Suprapubic skin (tissue), 4 donors: ENCODE results near the gene MYO16. TPM values are rescaled to one million over a fixed set of nuclear protein-coding genes. Genes with fewer than 3 reads are reported as not detected.

Experiments
- DNase-seq, 2 donors: peaks; one replicate each; pipeline ENCODE4 v3.0.0-alpha.2; 2019; ENCODE audit warnings: low spot score in 2 of 2
- H3K27ac ChIP-seq: fragments of 200-600 bp; sonication (generic); one replicate; pipeline ENCODE4 v1.5.1; 2019
- H3K27me3 ChIP-seq: fragments of 200-600 bp; sonication (generic); one replicate; pipeline ENCODE4 v1.5.1; 2019
- H3K36me3 ChIP-seq: fragments of 200-600 bp; sonication (generic); one replicate; pipeline ENCODE4 v1.5.1; 2019
- H3K4me1 ChIP-seq: fragments of 200-600 bp; sonication (generic); one replicate; pipeline ENCODE4 v1.5.1; 2019
- H3K4me3 ChIP-seq: fragments of 200-600 bp; sonication (generic); one replicate; pipeline ENCODE4 v1.5.1; 2019; ENCODE audit warnings: mild to moderate bottlenecking
- H3K9me3 ChIP-seq: fragments of 200-600 bp; sonication (generic); one replicate; pipeline ENCODE4 v1.5.1; 2019
- EP300 ChIP-seq: sonication (generic); formaldehyde crosslinking; IDR thresholded peaks from one replicate; pipeline ENCODE4 v1.6.1; 2017; ENCODE audit warnings: antibody characterized with exemption
- POLR2A ChIP-seq, 2 donors: fragments of 450-650 bp; IDR thresholded peaks; one replicate each; pipeline ENCODE4 v1.6.1; 2017; ENCODE audit warnings: antibody characterized with exemption in 2 of 2, mild to moderate bottlenecking in 2 of 2, moderate library complexity in 2 of 2
- POLR2AphosphoS5 ChIP-seq, 3 donors: sonication (generic); formaldehyde crosslinking; IDR thresholded peaks; one replicate each; pipeline ENCODE4 v1.6.1; 2017; ENCODE audit warnings: antibody characterized with exemption in 3 of 3
- WGBS: methylation state at CpG from one replicate; pipeline ENCODE4 v1.1.5; 2018; 5-methylcytosine and 5-hydroxymethylcytosine counted together
- total RNA-seq, 4 donors: library from RNA; depleted of rRNA; stranded (reverse); fragments of >200 nt; gene quantifications; one replicate each; pipeline ENCODE4 v1.1.0, GENCODE V29; 2016
- TF ChIP-seq, protein P1 (sequence below), 2 donors: fragments of 200-600 bp in 1 of 2; fragments of 450-650 bp in 1 of 2; sonication (generic) in 1 of 2; IDR thresholded peaks; one replicate each; pipeline ENCODE4 v1.5.1; 2016 to 2019; ENCODE audit warnings: antibody characterized with exemption in 2 of 2, mild to moderate bottlenecking in 1 of 2, moderate library complexity in 1 of 2

The MYO16 gene
- total RNA-seq, 4 donors from 2014 or later, result 0.08 to 0.98 (median 0.25) TPM

DNA sequence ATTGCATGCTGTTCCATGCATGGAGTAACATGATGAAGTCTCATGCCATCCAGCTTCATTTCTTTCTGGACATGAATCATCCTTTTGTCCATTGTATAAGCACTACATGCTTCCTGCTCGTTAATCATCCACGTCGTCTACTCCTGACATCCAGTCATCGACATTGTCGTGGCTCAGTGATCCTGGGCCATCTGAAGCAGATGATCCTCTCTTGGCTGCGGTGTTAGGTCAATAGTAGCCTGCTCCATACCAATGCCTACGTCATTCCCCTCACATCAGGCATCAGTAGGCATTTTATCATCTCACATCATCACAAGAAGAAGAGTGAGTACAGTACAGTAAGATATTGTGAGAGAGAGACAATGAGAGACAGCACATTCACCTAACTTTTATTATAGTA lies 7.9 kb upstream of the MYO16 start:
- TF ChIP-seq EP300, result no peak
- H3K4me1 ChIP-seq, result no peaks in the 10 kb centered on the region
- no peaks in the 10 kb centered on the region for H3K36me3 ChIP-seq
- no peak for DNase-seq
- H3K27ac ChIP-seq, result no peak overlapping the region
- H3K4me3 ChIP-seq, result no peak overlapping the region
- peaks cover 5% of the 10 kb centered on the region for H3K9me3 ChIP-seq
- H3K27me3 ChIP-seq, result no peaks in the 10 kb centered on the region
- WGBS, result 76% methylated on average over 7 of the region's 7 CpGs

DNA sequence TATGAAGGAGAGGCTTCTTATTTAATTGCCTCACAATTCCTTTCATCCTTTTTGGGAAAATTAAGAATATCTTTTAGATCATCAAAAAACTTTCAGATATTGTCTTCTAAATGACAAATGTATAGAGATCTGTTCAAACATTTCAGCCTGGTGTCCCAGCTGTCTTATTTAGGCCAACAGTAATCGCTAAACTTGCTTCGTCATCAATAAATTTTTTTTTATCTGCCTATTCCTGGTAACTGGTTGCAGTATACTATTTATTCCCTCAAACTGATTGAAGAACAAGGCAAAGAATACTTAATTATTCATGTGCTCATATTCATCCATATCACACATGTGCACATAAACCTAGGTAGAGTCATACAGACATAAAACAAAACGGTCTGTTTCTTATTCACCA lies 5.3 kb upstream of the MYO16 start:
- no peak for TF ChIP-seq EP300
- TF ChIP-seq POLR2A (IDR thresholded peaks at IDR 0.05), result no peak
- TF ChIP-seq POLR2AphosphoS5 (IDR thresholded peaks at IDR 0.05), result no peak
- TF ChIP-seq, protein P1, sequence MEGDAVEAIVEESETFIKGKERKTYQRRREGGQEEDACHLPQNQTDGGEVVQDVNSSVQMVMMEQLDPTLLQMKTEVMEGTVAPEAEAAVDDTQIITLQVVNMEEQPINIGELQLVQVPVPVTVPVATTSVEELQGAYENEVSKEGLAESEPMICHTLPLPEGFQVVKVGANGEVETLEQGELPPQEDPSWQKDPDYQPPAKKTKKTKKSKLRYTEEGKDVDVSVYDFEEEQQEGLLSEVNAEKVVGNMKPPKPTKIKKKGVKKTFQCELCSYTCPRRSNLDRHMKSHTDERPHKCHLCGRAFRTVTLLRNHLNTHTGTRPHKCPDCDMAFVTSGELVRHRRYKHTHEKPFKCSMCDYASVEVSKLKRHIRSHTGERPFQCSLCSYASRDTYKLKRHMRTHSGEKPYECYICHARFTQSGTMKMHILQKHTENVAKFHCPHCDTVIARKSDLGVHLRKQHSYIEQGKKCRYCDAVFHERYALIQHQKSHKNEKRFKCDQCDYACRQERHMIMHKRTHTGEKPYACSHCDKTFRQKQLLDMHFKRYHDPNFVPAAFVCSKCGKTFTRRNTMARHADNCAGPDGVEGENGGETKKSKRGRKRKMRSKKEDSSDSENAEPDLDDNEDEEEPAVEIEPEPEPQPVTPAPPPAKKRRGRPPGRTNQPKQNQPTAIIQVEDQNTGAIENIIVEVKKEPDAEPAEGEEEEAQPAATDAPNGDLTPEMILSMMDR (IDR thresholded peaks at IDR 0.05), result no peak
- no peak overlapping the region for H3K4me3 ChIP-seq
- peaks cover 5% of the 10 kb centered on the region for H3K9me3 ChIP-seq
- no peaks in the 10 kb centered on the region for H3K4me1 ChIP-seq
- WGBS, result 86% methylated on average over 3 of the region's 3 CpGs
- no peak for DNase-seq
- H3K27me3 ChIP-seq, result no peaks in the 10 kb centered on the region
- H3K36me3 ChIP-seq, result no peaks in the 10 kb centered on the region
- H3K27ac ChIP-seq, result no peak overlapping the region

DNA sequence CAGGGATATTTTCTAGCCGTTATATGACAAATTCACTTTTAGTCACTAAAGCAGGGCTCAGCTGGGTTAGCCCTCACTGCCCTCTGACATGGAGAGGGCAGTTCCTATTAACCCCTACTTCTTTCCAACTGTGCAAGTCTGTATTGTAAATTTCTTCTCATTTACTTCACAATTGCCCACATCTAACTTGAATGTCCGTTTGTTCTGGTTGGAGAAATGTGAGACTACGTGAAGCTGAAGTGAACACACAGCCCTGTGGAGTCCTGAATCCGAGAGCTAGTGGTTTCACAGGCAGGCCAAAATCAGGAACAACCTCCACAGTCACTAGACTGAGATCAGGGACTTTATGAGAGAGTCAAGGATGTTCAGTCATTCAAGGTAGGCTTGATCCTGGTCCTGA lies 4.4 kb upstream of the MYO16 start:
- 62% methylated on average over 4 of the region's 4 CpGs for WGBS

DNA sequence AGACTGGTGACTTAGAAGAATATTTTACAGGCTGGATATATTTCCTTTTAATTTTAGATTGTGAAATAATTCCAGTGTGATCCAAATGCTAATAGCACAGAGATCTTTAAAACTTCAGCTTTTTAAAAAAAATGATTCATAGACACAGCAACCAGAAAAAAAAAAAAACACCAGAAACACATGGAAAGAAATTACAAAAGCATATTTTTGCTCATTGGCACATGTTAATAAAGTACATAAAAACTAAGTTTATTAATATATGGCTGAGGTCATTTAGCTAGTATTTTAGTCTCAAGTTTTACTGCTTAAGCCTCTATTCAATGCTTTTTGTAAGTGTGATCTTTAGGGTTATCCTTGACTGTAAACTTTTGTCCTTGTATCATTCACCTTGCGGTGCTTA lies 577 bp downstream of the MYO16 start:
- 81% methylated on average over 1 of the region's 1 CpG for WGBS
- Histone ChIP-seq H3K4me3 (no peak overlapping the region), H3K4me1 (no peaks in the 10 kb centered on the region), H3K36me3 (no peaks in the 10 kb centered on the region), H3K27me3 (no peaks in the 10 kb centered on the region), H3K9me3 (peaks cover 5% of the 10 kb centered on the region), H3K27ac (no peak overlapping the region)
- TF ChIP-seq POLR2AphosphoS5 (IDR thresholded peaks at IDR 0.05), result no peak
- TF ChIP-seq, protein P1 (IDR thresholded peaks at IDR 0.05), result no peak
- TF ChIP-seq POLR2A (IDR thresholded peaks at IDR 0.05), result no peak
- no peak for TF ChIP-seq EP300
- no peak for DNase-seq

More for the DNA sequence above, 4.4 kb upstream of the MYO16 start:
- Histone ChIP-seq H3K9me3 (peaks cover 5% of the 10 kb centered on the region), H3K27me3 (no peaks in the 10 kb centered on the region), H3K36me3 (no peaks in the 10 kb centered on the region), H3K4me3 (no peak overlapping the region), H3K27ac (no peak overlapping the region), H3K4me1 (no peaks in the 10 kb centered on the region)
- TF ChIP-seq POLR2A (IDR thresholded peaks at IDR 0.05), result no peak
- TF ChIP-seq, protein P1 (IDR thresholded peaks at IDR 0.05), result no peak
- no peak for TF ChIP-seq POLR2AphosphoS5 (IDR thresholded peaks at IDR 0.05)
- no peak for TF ChIP-seq EP300
- no peak for DNase-seq

DNA sequence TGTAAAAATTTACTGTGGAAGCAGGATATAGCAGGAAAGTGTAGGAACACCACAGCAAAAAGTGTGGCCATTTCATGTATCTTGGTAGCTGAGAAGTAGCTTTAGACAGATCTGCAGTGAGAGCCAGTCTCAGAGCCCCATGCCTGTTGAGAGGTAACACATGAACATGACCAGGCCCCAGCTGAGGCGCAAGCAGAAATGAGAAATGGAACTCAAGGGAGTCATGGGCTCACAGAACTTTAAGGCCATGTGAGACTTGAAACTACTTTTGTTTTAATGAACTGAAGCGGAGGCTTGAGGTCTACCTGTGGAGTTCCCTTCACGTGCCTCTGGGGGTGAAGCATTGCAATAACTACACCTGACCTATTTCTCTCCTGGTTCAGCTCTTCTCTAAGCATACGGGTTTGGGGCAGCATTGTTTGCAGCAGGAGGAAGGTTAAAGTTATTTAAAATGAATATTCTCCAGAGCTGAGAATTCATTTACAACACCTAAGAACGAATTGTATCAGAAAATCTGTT lies 3.3 kb downstream of the MYO16 start:
- no peaks in the 10 kb centered on the region for H3K9me3 ChIP-seq
- TF ChIP-seq EP300, result no peak
- no peak for TF ChIP-seq POLR2A (IDR thresholded peaks at IDR 0.05)
- TF ChIP-seq, protein P1 (IDR thresholded peaks at IDR 0.05), result no peak
- no peak for TF ChIP-seq POLR2AphosphoS5 (IDR thresholded peaks at IDR 0.05)
- no peaks in the 10 kb centered on the region for H3K27me3 ChIP-seq
- DNase-seq, result no peak
- no peak overlapping the region for H3K27ac ChIP-seq
- no peaks in the 10 kb centered on the region for H3K36me3 ChIP-seq
- WGBS, result 79% methylated on average over 5 of the region's 5 CpGs
- H3K4me1 ChIP-seq, result no peaks in the 10 kb centered on the region
- H3K4me3 ChIP-seq, result no peak overlapping the region

DNA sequence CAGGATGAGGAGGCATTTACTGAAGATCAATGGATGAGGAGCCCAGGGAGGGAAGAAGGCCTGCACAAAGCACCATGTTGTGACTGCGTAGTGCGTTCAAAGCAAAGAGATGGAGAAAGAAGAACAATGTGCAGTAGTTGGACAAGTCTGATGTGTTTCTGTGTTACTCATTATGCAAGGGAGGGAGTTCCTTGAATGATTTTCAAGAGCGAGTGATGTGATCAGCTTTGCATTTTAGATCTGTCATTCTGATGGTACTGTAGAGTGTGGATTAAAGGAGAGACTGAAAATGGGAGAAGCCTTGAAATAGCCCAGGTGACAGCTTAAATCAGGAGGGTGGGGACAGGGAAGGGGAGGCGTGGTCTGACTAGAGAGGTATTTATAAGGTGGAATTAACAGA lies 9.5 kb downstream of the MYO16 start:
- Histone ChIP-seq H3K4me1 (no peaks in the 10 kb centered on the region), H3K27ac (no peak overlapping the region), H3K4me3 (no peak overlapping the region), H3K9me3 (no peaks in the 10 kb centered on the region), H3K36me3 (no peaks in the 10 kb centered on the region), H3K27me3 (no peaks in the 10 kb centered on the region)
- DNase-seq, result no peak
- WGBS, result 84% methylated on average over 4 of the region's 4 CpGs
- TF ChIP-seq POLR2A (IDR thresholded peaks at IDR 0.05), result no peak
- no peak for TF ChIP-seq POLR2AphosphoS5 (IDR thresholded peaks at IDR 0.05)
- TF ChIP-seq, protein P1 (IDR thresholded peaks at IDR 0.05), result no peak
- TF ChIP-seq EP300, result no peak
